Stimulated activated CD4-positive, alpha-beta T cell treated with anti-CD3 and anti-CD28 coated beads, Interleukin-1b, Interleukin-23, amount 100 ng/mL, for 4 hours (primary cell): ENCODE data around the gene SLCO4C1.

Source experiments
- DNase-seq, 2 donors: peaks; one replicate each; pipeline ENCODE4 v3.0.0-alpha.2; 2020; ENCODE audit warnings: low read depth in 2 of 2

SLCO4C1 gene

GRCh38 chr5:102271759-102272158 lies 24.3 kb downstream of the SLCO4C1 start:
- no peak for DNase-seq

GRCh38 chr5:102270036-102270435 lies 26.0 kb downstream of the SLCO4C1 start:
- DNase-seq: no peak

- DNase-seq: no peak
These were observed 33.4 kb downstream of the SLCO4C1 start for GRCh38 chr5:102262688-102263087.

- DNase-seq: no peak
These were observed 46.7 kb downstream of the SLCO4C1 start for GRCh38 chr5:102249381-102249780.

GRCh38 chr5:102243213-102243612 lies 52.9 kb downstream of the SLCO4C1 start:
- no peak for DNase-seq

GRCh38 chr5:102241809-102242421 lies 54.2 kb downstream of the SLCO4C1 start:
- no peak for DNase-seq

GRCh38 chr5:102231693-102232619 lies 64.1 kb downstream of the SLCO4C1 start:
- no peak for DNase-seq

- DNase-seq: no peak
These were observed 66.4 kb downstream of the SLCO4C1 start for GRCh38 chr5:102229685-102230084.

GRCh38 chr5:102226321-102226720 lies 69.8 kb downstream of the SLCO4C1 start:
- no peak for DNase-seq

GRCh38 chr5:102223542-102224477 lies 72.3 kb downstream of the SLCO4C1 start:
- no peak for DNase-seq

- no peak for DNase-seq
These were observed 73.3 kb downstream of the SLCO4C1 start for GRCh38 chr5:102222772-102223171.

GRCh38 chr5:102221949-102222348 lies 74.1 kb downstream of the SLCO4C1 start:
- DNase-seq: no peak

- no peak for DNase-seq
These were observed 77.9 kb downstream of the SLCO4C1 start for GRCh38 chr5:102218159-102218558.

- DNase-seq: no peak
These were observed 79.4 kb downstream of the SLCO4C1 start for GRCh38 chr5:102216678-102217077.

- no peak for DNase-seq
These were observed 84.9 kb downstream of the SLCO4C1 start for GRCh38 chr5:102211165-102211564.

- no peak for DNase-seq
These were observed 95.2 kb downstream of the SLCO4C1 start for GRCh38 chr5:102200861-102201260.

- DNase-seq: no peak
These were observed 99.6 kb downstream of the SLCO4C1 start for GRCh38 chr5:102196481-102196880.
